Nephron (organoid): ENCODE measurements around the gene NRXN2.

Source experiments
- H3K27ac Mint-ChIP-seq, 3 experiments: 2 replicates each; pipeline ENCODE4 v1.8.0; 2020; ENCODE audit warnings: mixed read lengths in 3 of 3, mild to moderate bottlenecking in 2 of 3, moderate library complexity in 1 of 3
- H3K27me3 Mint-ChIP-seq: 2 replicates; pipeline ENCODE4 v1.8.0; 2021; ENCODE audit warnings: low read depth, mild to moderate bottlenecking, moderate library complexity, mixed read lengths
- H3K36me3 Mint-ChIP-seq: 2 replicates; pipeline ENCODE4 v1.8.0; 2020; ENCODE audit warnings: low read depth, mixed read lengths
- H3K4me1 Mint-ChIP-seq: 2 replicates; pipeline ENCODE4 v1.8.0; 2020; ENCODE audit warnings: mixed read lengths
- H3K4me3 Mint-ChIP-seq, 3 experiments: 2 replicates each; pipeline ENCODE4 v1.8.0; 2020; ENCODE audit warnings: mild to moderate bottlenecking in 3 of 3, mixed read lengths in 3 of 3, moderate library complexity in 2 of 3
- H3K9me3 Mint-ChIP-seq: 2 replicates; pipeline ENCODE4 v1.8.0; 2020; ENCODE audit warnings: mixed read lengths
- CTCF ChIP-seq, 3 experiments: fragments of 200-600 bp; sonication (generic); IDR thresholded peaks; one replicate each; pipeline ENCODE4 v1.5.0; 2021; ENCODE audit warnings: antibody characterized with exemption in 3 of 3; ENCODE audit not compliant: unreplicated experiment in 3 of 3

Gene NRXN2

GRCh38 chr11:64686466-64687170, 36.4 kb downstream of the NRXN2 start:
- H3K27ac Mint-ChIP-seq: no peak overlapping the region
- H3K4me3 Mint-ChIP-seq: no peak overlapping the region
- H3K9me3 Mint-ChIP-seq: no peaks in the 10 kb centered on the region
- no peak for TF ChIP-seq CTCF (IDR thresholded peaks at IDR 0.05; ENCODE audit: unreplicated experiment in 3 of 3)
- H3K27me3 Mint-ChIP-seq: peaks cover 18% of the 10 kb centered on the region
- no peaks in the 10 kb centered on the region for H3K36me3 Mint-ChIP-seq
- H3K4me1 Mint-ChIP-seq: peaks cover 28% of the 10 kb centered on the region

GRCh38 chr11:64685536-64685935, 37.5 kb downstream of the NRXN2 start:
- H3K36me3 Mint-ChIP-seq: no peaks in the 10 kb centered on the region
- no peak overlapping the region for H3K4me3 Mint-ChIP-seq
- H3K27ac Mint-ChIP-seq: no peak overlapping the region
- TF ChIP-seq CTCF (IDR thresholded peaks at IDR 0.05; ENCODE audit: unreplicated experiment in 3 of 3): no peak
- H3K27me3 Mint-ChIP-seq: peaks cover 8% of the 10 kb centered on the region
- no peaks in the 10 kb centered on the region for H3K9me3 Mint-ChIP-seq
- H3K4me1 Mint-ChIP-seq: peaks cover 22% of the 10 kb centered on the region

GRCh38 chr11:64684357-64684756, 38.6 kb downstream of the NRXN2 start:
- Mint-ChIP-seq H3K27me3 (peaks cover 15% of the 10 kb centered on the region), H3K4me1 (peaks cover 19% of the 10 kb centered on the region), H3K4me3 (no peak overlapping the region), H3K36me3 (no peaks in the 10 kb centered on the region), H3K9me3 (no peaks in the 10 kb centered on the region), H3K27ac (no peak overlapping the region)
- no peak for TF ChIP-seq CTCF (IDR thresholded peaks at IDR 0.05; ENCODE audit: unreplicated experiment in 3 of 3)

- Mint-ChIP-seq H3K9me3 (no peaks in the 10 kb centered on the region), H3K4me3 (no peak overlapping the region), H3K27ac (no peak overlapping the region), H3K27me3 (peaks cover 31% of the 10 kb centered on the region), H3K36me3 (no peaks in the 10 kb centered on the region), H3K4me1 (no peaks in the 10 kb centered on the region)
- TF ChIP-seq CTCF (IDR thresholded peaks at IDR 0.05; ENCODE audit: unreplicated experiment in 3 of 3): no peak
Observed at GRCh38 chr11:64681171-64681570, 41.8 kb downstream of the NRXN2 start.

- peaks cover 29% of the 10 kb centered on the region for H3K27me3 Mint-ChIP-seq
- no peak for TF ChIP-seq CTCF (IDR thresholded peaks at IDR 0.05; ENCODE audit: unreplicated experiment in 3 of 3)
- H3K27ac Mint-ChIP-seq: no peak overlapping the region
- no peaks in the 10 kb centered on the region for H3K36me3 Mint-ChIP-seq
- no peaks in the 10 kb centered on the region for H3K9me3 Mint-ChIP-seq
- H3K4me1 Mint-ChIP-seq: peaks cover 12% of the 10 kb centered on the region
- no peak overlapping the region for H3K4me3 Mint-ChIP-seq
Observed at GRCh38 chr11:64679846-64680245, 43.2 kb downstream of the NRXN2 start.

- Mint-ChIP-seq H3K4me3 (no peak overlapping the region), H3K27ac (no peak overlapping the region), H3K9me3 (no peaks in the 10 kb centered on the region), H3K36me3 (no peaks in the 10 kb centered on the region), H3K4me1 (peaks cover 17% of the 10 kb centered on the region), H3K27me3 (peaks cover 34% of the 10 kb centered on the region)
- TF ChIP-seq CTCF (IDR thresholded peaks at IDR 0.05; ENCODE audit: unreplicated experiment in 3 of 3): no peak
Observed at GRCh38 chr11:64677441-64678023, 45.5 kb downstream of the NRXN2 start.
